Hepatocyte (in vitro differentiated cells): ENCODE measurements around the gene DRC7.

ENCODE experiments used
- CTCF ChIP-seq: fragments of 200-600 bp; sonication (generic); IDR thresholded peaks from 2 replicates; pipeline ENCODE4 v1.5.1; 2016; ENCODE audit warnings: antibody characterized with exemption, mild to moderate bottlenecking; ENCODE audit not compliant: poor library complexity
- EZH2 ChIP-seq: fragments of 200-600 bp; sonication (generic); IDR thresholded peaks from 2 replicates; pipeline ENCODE4 v1.6.1; 2016; ENCODE audit warnings: antibody characterized with exemption, mild to moderate bottlenecking, borderline replicate concordance

- TF ChIP-seq CTCF (no peak), EZH2 (no peak)
These were observed 45.2 kb upstream of the DRC7 start for GRCh38 chr16:57649443-57649751.
